Mammary epithelial cell (primary cell): ENCODE data around the gene ZSWIM4.

Source experiments
- EZH2 ChIP-seq: IDR thresholded peaks from 2 replicates; pipeline ENCODE4 v1.6.1; 2012; ENCODE audit warnings: low read length, inconsistent platforms, borderline replicate concordance
- TF ChIP-seq, protein P1 (sequence below), 2 donors: IDR thresholded peaks in 1 of 2; conservative IDR thresholded peaks in 1 of 2; 2 replicates each; pipeline ENCODE4 v1.5.1; 2011 to 2012; ENCODE audit warnings: inconsistent platforms in 2 of 2, low read length in 2 of 2, mild to moderate bottlenecking in 2 of 2, control low read depth in 1 of 2, low read depth in 1 of 2; ENCODE audit not compliant: insufficient read depth in 1 of 2; ENCODE audit errors: extremely low read depth in 1 of 2

DNA sequence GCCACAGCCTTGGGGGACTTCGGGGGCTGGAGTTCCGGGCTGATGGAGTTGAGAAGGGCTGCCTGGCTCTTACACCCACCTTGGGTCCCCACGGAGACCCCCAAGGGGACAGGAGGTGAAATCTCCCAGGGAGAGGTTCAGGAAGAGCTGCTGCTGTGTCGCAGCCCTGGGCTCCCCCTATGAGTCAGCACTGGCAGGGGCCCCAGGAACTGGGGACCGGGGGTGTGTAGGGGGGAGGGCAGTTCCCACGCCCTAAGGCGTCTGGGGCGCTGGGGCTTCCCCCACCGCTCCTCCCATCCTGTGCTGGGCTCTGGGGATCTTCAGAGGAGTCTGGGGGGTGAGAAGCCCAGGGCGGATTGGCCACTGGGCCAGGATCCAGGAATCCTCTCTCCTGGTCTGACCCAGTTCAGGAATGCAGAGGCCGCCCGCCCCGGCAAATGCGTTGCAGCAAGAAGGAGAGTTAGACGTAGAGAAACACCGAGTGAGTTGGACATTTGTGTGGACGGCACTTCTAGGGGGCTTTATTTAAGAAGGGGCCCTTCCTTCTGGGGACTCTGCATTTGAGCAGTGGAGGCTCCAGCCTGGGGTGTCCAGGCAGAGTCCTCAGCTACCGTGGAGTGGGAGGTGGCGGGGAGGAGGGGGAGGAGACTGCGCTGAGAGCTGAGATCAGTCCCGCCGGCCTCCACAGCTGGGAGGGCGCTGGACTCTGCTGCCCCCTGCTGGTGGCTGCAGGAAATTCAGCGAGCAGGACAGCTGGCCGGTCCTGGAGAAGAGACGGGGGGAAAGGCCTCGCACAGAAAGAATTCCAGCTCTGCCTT is 66.7 kb downstream of the ZSWIM4 start:
- TF ChIP-seq, protein P1, sequence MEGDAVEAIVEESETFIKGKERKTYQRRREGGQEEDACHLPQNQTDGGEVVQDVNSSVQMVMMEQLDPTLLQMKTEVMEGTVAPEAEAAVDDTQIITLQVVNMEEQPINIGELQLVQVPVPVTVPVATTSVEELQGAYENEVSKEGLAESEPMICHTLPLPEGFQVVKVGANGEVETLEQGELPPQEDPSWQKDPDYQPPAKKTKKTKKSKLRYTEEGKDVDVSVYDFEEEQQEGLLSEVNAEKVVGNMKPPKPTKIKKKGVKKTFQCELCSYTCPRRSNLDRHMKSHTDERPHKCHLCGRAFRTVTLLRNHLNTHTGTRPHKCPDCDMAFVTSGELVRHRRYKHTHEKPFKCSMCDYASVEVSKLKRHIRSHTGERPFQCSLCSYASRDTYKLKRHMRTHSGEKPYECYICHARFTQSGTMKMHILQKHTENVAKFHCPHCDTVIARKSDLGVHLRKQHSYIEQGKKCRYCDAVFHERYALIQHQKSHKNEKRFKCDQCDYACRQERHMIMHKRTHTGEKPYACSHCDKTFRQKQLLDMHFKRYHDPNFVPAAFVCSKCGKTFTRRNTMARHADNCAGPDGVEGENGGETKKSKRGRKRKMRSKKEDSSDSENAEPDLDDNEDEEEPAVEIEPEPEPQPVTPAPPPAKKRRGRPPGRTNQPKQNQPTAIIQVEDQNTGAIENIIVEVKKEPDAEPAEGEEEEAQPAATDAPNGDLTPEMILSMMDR (conservative IDR thresholded peaks at IDR 0.05 in 1 of 2, IDR thresholded peaks at IDR 0.05 in 1 of 2; ENCODE audit: extremely low read depth in 1 of 2, insufficient read depth in 1 of 2, low read depth in 1 of 2, low read length in 2 of 2) = peak; percentile 79 to 94
- TF ChIP-seq EZH2 = no peak
